ENCODE measurements around the gene NOXO1.

DNA sequence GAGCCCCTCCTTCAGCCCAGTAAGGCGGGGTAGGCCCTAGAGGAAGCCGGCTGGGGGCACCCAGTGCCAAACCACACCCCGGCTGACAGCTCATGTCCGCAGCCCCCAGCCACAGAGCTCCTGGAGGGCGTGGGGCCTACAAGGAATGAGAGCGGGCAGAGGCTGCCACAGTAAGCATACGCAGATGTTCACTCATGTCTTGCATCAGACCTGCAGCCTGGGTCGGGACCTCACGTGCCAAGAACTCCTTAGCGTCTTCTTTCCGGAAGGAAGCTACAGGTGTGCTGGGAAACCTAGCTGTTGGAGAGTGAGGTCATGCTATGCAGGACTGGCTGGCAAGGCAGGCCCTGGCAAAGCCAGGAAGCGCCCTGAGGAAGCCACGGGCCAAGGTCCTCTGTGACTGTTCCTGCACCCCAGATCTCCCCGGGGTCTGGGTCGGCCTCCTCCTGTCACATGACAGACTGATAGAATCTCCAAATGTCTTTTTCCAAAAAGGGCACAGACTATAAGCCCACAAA is 26.8 kb upstream of the NOXO1 start:
- no peak for TF ChIP-seq EZH2 (IDR thresholded peaks at IDR 0.05; ENCODE audit: low read length)
- TF ChIP-seq, protein P1, sequence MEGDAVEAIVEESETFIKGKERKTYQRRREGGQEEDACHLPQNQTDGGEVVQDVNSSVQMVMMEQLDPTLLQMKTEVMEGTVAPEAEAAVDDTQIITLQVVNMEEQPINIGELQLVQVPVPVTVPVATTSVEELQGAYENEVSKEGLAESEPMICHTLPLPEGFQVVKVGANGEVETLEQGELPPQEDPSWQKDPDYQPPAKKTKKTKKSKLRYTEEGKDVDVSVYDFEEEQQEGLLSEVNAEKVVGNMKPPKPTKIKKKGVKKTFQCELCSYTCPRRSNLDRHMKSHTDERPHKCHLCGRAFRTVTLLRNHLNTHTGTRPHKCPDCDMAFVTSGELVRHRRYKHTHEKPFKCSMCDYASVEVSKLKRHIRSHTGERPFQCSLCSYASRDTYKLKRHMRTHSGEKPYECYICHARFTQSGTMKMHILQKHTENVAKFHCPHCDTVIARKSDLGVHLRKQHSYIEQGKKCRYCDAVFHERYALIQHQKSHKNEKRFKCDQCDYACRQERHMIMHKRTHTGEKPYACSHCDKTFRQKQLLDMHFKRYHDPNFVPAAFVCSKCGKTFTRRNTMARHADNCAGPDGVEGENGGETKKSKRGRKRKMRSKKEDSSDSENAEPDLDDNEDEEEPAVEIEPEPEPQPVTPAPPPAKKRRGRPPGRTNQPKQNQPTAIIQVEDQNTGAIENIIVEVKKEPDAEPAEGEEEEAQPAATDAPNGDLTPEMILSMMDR (optimal IDR thresholded peaks at IDR 0.05 in 1 of 3, IDR thresholded peaks at IDR 0.05 in 1 of 3, conservative IDR thresholded peaks at IDR 0.05 in 1 of 3; ENCODE audit: extremely low read depth in 1 of 3, insufficient read depth in 2 of 3, low read length in 3 of 3), result no peak

Measured in keratinocyte (primary cell).